Thyroid gland (tissue), 4 donors: ENCODE results near the gene STATH. TPM values are rescaled to one million over a fixed set of nuclear protein-coding genes. Genes with fewer than 3 reads are reported as not detected.
"Not testable (repeated sequence)": the region's sequence is repeated elsewhere in the genome, so short reads cannot be mapped to it uniquely, and the experiment has no call there.

Source experiments
- DNase-seq, 2 donors: peaks; one replicate each; pipeline ENCODE4 v3.0.0-alpha.2; 2019
- H3K27ac ChIP-seq, 3 donors: fragments of 200-600 bp; sonication (generic); 1 replicate in 2 of 3; 2 replicates in 1 of 3; pipeline ENCODE4 v1.5.1; 2016 to 2019; ENCODE audit warnings: mild to moderate bottlenecking in 1 of 3, moderate library complexity in 1 of 3
- H3K27me3 ChIP-seq: fragments of 200-600 bp; sonication (generic); one replicate; pipeline ENCODE4 v1.5.1; 2019
- H3K36me3 ChIP-seq, 2 donors: fragments of 200-600 bp; sonication (generic); one replicate each; pipeline ENCODE4 v1.5.1; 2016 to 2019
- H3K4me1 ChIP-seq, 2 donors: fragments of 200-600 bp; sonication (generic); one replicate each; pipeline ENCODE4 v1.5.1; 2017 to 2019
- H3K4me3 ChIP-seq, 3 donors: fragments of 200-600 bp; sonication (generic); replicated peaks in 1 of 3; 1 replicate in 2 of 3; 2 replicates in 1 of 3; pipeline ENCODE4 v1.5.1; 2016; ENCODE audit warnings: mild to moderate bottlenecking in 1 of 3
- H3K9me3 ChIP-seq: fragments of 200-600 bp; sonication (generic); one replicate; pipeline ENCODE4 v1.5.1; 2017
- POLR2A ChIP-seq, 2 donors: fragments of 450-650 bp; IDR thresholded peaks; one replicate each; pipeline ENCODE4 v1.6.1; 2017; ENCODE audit warnings: antibody characterized with exemption in 2 of 2, mild to moderate bottlenecking in 2 of 2, moderate library complexity in 1 of 2
- WGBS, 2 donors: methylation state at CpG; one replicate each; pipeline ENCODE4 v1.1.5; 2017; 5-methylcytosine and 5-hydroxymethylcytosine counted together
- intact Hi-C: fragments of 100-400 bp; cut with DNase I; formaldehyde crosslinking; loops from one replicate; pipeline ENCODE4 v1.15.1; 2023
- total RNA-seq, 4 donors: library from RNA; depleted of rRNA; stranded (reverse); fragments of >200 nt; gene quantifications; one replicate each; pipeline ENCODE4 v1.2.3, GENCODE V29; 2016
- TF ChIP-seq, protein P1 (sequence below), 6 experiments: fragments of 200-600 bp in 3 of 6; fragments of 450-650 bp in 3 of 6; sonication (generic) in 3 of 6; IDR thresholded peaks; one replicate each; pipeline ENCODE4 v1.5.1; 2016 to 2019; ENCODE audit warnings: antibody characterized with exemption in 6 of 6, mild to moderate bottlenecking in 2 of 6, inconsistent platforms in 1 of 6, moderate library complexity in 1 of 6

The STATH gene
- total RNA-seq, 4 donors from 2014 or later: not detected

DNA sequence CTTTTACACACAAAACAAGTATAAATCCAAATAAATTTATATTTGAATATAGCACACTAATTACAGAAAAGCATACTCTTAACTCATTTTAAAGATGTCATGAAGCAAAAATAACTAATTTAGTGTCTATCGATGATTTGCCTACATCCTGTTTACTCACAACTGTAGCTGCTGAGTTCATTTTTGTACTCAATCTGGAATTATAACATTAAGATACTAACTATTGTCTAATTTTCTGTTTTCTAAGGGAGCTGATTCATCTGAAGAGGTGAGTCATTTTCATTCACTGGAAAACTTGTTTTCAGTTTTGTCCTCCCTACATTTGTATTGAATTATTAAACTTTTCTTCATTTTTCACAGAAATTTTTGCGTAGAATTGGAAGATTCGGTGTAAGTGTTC is 3.7 kb downstream of the STATH start:
- DNase-seq: no peak
- Histone ChIP-seq H3K9me3 (no peaks in the 10 kb centered on the region), H3K27ac (no peak overlapping the region), H3K27me3 (no peaks in the 10 kb centered on the region), H3K4me3 (no peak overlapping the region), H3K36me3 (no peaks in the 10 kb centered on the region), H3K4me1 (no peaks in the 10 kb centered on the region)
- intact Hi-C loops: no loop called here
- 92 to 94% methylated on average over 3 of the region's 3 CpGs for WGBS, 2 donors
- no peak for TF ChIP-seq POLR2A (IDR thresholded peaks at IDR 0.05)
- TF ChIP-seq, protein P1, sequence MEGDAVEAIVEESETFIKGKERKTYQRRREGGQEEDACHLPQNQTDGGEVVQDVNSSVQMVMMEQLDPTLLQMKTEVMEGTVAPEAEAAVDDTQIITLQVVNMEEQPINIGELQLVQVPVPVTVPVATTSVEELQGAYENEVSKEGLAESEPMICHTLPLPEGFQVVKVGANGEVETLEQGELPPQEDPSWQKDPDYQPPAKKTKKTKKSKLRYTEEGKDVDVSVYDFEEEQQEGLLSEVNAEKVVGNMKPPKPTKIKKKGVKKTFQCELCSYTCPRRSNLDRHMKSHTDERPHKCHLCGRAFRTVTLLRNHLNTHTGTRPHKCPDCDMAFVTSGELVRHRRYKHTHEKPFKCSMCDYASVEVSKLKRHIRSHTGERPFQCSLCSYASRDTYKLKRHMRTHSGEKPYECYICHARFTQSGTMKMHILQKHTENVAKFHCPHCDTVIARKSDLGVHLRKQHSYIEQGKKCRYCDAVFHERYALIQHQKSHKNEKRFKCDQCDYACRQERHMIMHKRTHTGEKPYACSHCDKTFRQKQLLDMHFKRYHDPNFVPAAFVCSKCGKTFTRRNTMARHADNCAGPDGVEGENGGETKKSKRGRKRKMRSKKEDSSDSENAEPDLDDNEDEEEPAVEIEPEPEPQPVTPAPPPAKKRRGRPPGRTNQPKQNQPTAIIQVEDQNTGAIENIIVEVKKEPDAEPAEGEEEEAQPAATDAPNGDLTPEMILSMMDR (IDR thresholded peaks at IDR 0.05): no peak

- 80 to 86% methylated on average over 1 of the region's 1 CpG for WGBS, 2 donors
- TF ChIP-seq POLR2A (IDR thresholded peaks at IDR 0.05): no peak
- TF ChIP-seq, protein P1 (IDR thresholded peaks at IDR 0.05): no peak
- no peaks in the 10 kb centered on the region for H3K36me3 ChIP-seq
Measured at GRCh38 chr4:70000711-70001110, 4.9 kb downstream of the STATH start.

GRCh38 chr4:70002507-70002906 is 6.7 kb downstream of the STATH start:
- Histone ChIP-seq H3K9me3 (no peaks in the 10 kb centered on the region), H3K4me1 (peaks cover 0 to 5% of the 10 kb centered on the region in 2 donors), H3K27me3 (no peaks in the 10 kb centered on the region), H3K27ac (no peak overlapping the region), H3K36me3 (no peaks in the 10 kb centered on the region), H3K4me3 (no peak overlapping the region)
- DNase-seq: no peak
- TF ChIP-seq, protein P1 (IDR thresholded peaks at IDR 0.05): no peak
- no peak for TF ChIP-seq POLR2A (IDR thresholded peaks at IDR 0.05)
- intact Hi-C loops: no loop called here

More at GRCh38 chr4:70000711-70001110, 4.9 kb downstream of the STATH start:
- no peaks in the 10 kb centered on the region for H3K9me3 ChIP-seq
- DNase-seq: no peak
- H3K4me3 ChIP-seq: no peak overlapping the region
- no peaks in the 10 kb centered on the region for H3K27me3 ChIP-seq
- H3K27ac ChIP-seq: no peak overlapping the region
- intact Hi-C loops: no loop called here
- H3K4me1 ChIP-seq: no peaks in the 10 kb centered on the region

DNA sequence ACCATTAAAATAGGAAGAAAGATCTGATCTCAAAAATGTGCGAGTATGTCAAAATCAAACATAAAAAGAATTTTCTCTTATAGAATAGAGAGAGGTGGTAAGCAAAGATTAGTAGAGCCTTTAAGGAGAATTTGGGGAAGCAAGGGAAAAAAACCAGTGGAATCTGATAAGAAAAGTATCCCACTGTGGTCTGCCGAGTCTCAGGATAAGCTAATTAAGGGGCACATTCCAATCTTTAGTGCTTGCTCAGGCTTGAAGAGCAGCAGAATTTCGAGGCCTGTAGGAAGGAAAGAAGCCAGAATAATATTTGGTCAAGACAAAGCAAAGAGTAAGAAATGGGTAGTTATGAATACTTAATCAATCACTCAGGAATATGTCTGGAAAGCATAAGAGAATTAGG is 13.0 kb downstream of the STATH start:
- 47 to 54% methylated on average over 3 of the region's 3 CpGs for WGBS, 2 donors
- H3K4me1 ChIP-seq: peaks cover 0 to 5% of the 10 kb centered on the region in 2 donors
- H3K4me3 ChIP-seq: no peak overlapping the region
- H3K36me3 ChIP-seq: no peaks in the 10 kb centered on the region
- no peaks in the 10 kb centered on the region for H3K9me3 ChIP-seq
- TF ChIP-seq, protein P1 (IDR thresholded peaks at IDR 0.05): no peak
- no peak for TF ChIP-seq POLR2A (IDR thresholded peaks at IDR 0.05)
- no peak for DNase-seq
- no peaks in the 10 kb centered on the region for H3K27me3 ChIP-seq
- intact Hi-C loops: no loop called here
- no peak overlapping the region for H3K27ac ChIP-seq

- H3K4me3 ChIP-seq, intact Hi-C loops, H3K36me3 ChIP-seq, H3K27ac ChIP-seq, H3K27me3 ChIP-seq, H3K4me1 ChIP-seq, H3K9me3 ChIP-seq, DNase-seq: not testable (repeated sequence)
- WGBS, 2 donors: 87 to 88% methylated on average over 6 of the region's 10 CpGs
Measured at GRCh38 chr4:70019006-70019405, 23.2 kb downstream of the STATH start.

DNA sequence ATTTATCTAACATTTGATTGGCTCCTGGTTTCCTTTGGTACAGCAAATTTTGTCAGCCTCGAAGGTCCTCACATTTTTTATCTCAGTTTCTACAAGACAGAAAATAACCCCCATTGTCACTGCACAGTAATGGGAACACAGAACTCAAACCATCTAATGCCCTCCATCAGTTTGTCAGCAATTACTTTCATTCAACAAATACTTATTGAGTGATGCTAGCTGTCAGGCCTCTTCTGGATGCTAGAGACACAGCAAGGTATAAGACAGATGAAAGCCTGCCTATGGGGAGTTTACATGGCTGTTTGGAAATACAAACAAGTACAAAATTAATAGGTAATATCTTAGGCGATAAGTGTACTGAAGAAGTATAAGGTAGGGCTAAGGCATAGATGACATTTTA is 27.5 kb downstream of the STATH start:
- H3K36me3 ChIP-seq: no peaks in the 10 kb centered on the region
- H3K27ac ChIP-seq: no peak overlapping the region
- no peaks in the 10 kb centered on the region for H3K9me3 ChIP-seq
- no peak for DNase-seq
- no peak for TF ChIP-seq POLR2A (IDR thresholded peaks at IDR 0.05)
- TF ChIP-seq, protein P1 (IDR thresholded peaks at IDR 0.05): no peak
- no peaks in the 10 kb centered on the region for H3K4me1 ChIP-seq
- H3K4me3 ChIP-seq: no peak overlapping the region
- no peaks in the 10 kb centered on the region for H3K27me3 ChIP-seq
- intact Hi-C loops: no loop called here
- WGBS, 2 donors: 91 to 94% methylated on average over 2 of the region's 2 CpGs
